Measurements from ENCODE around the gene NLGN4Y.

- TF ChIP-seq CTCF (IDR thresholded peaks at IDR 0.05) (no peak), POLR2A (IDR thresholded peaks at IDR 0.05) (no peak), POLR2AphosphoS5 (IDR thresholded peaks at IDR 0.05) (no peak)
Measured at GRCh38 chrY:14829366-14829885, 305.1 kb downstream of the NLGN4Y start.
